DOHH2 (cell line): Measurements from ENCODE around the gene BICC1.

Experiments
- H3F3A ChIP-seq: fragments of 200-600 bp; sonication (generic), shearing (Covaris generic); 2 replicates; pipeline ENCODE4 v1.6.0; 2016; ENCODE audit warnings: antibody characterized with exemption, mild to moderate bottlenecking; ENCODE audit not compliant: control insufficient read depth, insufficient read depth
- H3K27ac ChIP-seq: fragments of 200-600 bp; sonication (generic); 2 replicates; pipeline ENCODE4 v1.5.1; 2014; ENCODE audit warnings: low read depth, mild to moderate bottlenecking, low read length, moderate library complexity
- H3K27me3 ChIP-seq: fragments of 200-600 bp; sonication (generic); 2 replicates; pipeline ENCODE4 v1.6.1; 2014; ENCODE audit warnings: mild to moderate bottlenecking, low read length, mixed read lengths; ENCODE audit not compliant: control insufficient read depth
- H3K36me3 ChIP-seq: fragments of 200-600 bp; sonication (generic); 2 replicates; pipeline ENCODE4 v1.6.1; 2014; ENCODE audit warnings: mild to moderate bottlenecking, low read length, moderate library complexity, mixed read lengths; ENCODE audit not compliant: control insufficient read depth
- H3K4me1 ChIP-seq: fragments of 200-600 bp; sonication (generic); 2 replicates; pipeline ENCODE4 v1.6.1; 2014; ENCODE audit warnings: mild to moderate bottlenecking, low read length, mixed read lengths; ENCODE audit not compliant: control insufficient read depth
- H3K4me2 ChIP-seq: fragments of 200-600 bp; sonication (generic); 2 replicates; pipeline ENCODE4 v1.6.0; 2014; ENCODE audit warnings: mild to moderate bottlenecking, low read length, moderate library complexity
- H3K4me3 ChIP-seq: fragments of 200-600 bp; sonication (generic); 2 replicates; pipeline ENCODE4 v1.5.1; 2014; ENCODE audit warnings: mild to moderate bottlenecking, low read length, mixed read lengths
- H3K79me2 ChIP-seq: fragments of 200-600 bp; sonication (generic); 2 replicates; pipeline ENCODE4 v1.6.1; 2014; ENCODE audit warnings: mild to moderate bottlenecking, low read length, mixed read lengths; ENCODE audit not compliant: control insufficient read depth
- H3K9me2 ChIP-seq: fragments of 200-600 bp; sonication (generic); replicated peaks from 2 replicates; pipeline ENCODE4 v1.6.1; 2014; ENCODE audit warnings: mild to moderate bottlenecking, low read length, mixed read lengths; ENCODE audit not compliant: control insufficient read depth
- H3K9me3 ChIP-seq: fragments of 200-600 bp; sonication (generic); 2 replicates; pipeline ENCODE4 v1.6.1; 2014; ENCODE audit warnings: antibody characterized with exemption, low read length, mixed read lengths; ENCODE audit not compliant: control insufficient read depth, insufficient read depth
- H4K20me1 ChIP-seq: fragments of 200-600 bp; sonication (generic); 2 replicates; pipeline ENCODE4 v1.6.0; 2014; ENCODE audit warnings: low read depth, mild to moderate bottlenecking, antibody characterized with exemption, low read length, moderate library complexity; ENCODE audit not compliant: control insufficient read depth, insufficient read depth
- EZH2phosphoT487 ChIP-seq: fragments of 200-600 bp; sonication (generic); IDR thresholded peaks from 2 replicates; pipeline ENCODE4 v1.6.1; 2017; ENCODE audit warnings: borderline replicate concordance, mild to moderate bottlenecking, antibody characterized with exemption, low read length, moderate library complexity, mixed read lengths
- TF ChIP-seq, protein P1 (sequence below): fragments of 200-600 bp; sonication (generic); IDR thresholded peaks from one replicate; pipeline ENCODE4 v1.5.1; 2014; ENCODE audit warnings: antibody characterized with exemption, mild to moderate bottlenecking, low read depth, low read length; ENCODE audit not compliant: poor library complexity, severe bottlenecking

Gene BICC1

DNA sequence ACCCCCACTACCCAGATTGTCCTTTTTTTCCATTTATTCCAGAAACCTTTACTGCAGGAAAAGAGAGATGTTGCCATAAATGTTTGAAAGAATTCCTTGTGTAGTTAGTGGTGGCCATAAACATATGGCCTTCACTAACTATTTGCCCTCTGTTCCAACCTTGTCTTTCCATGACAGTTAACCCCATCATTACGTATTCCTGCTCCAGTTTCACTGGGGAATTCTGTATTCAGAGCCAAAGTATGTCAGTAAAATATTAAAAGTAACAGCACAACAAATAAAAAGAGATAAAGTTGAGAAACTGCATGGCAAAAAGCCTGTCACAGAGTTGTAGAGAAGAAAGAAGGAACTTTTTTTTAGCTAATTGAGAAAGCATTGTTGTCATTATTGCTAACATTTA, 261.3 kb downstream of the BICC1 start:
- no peak overlapping the region for H3K27ac ChIP-seq
- no peaks in the 10 kb centered on the region for H3K79me2 ChIP-seq
- H3F3A ChIP-seq, result no peaks in the 10 kb centered on the region
- H3K27me3 ChIP-seq, result peaks cover 11% of the 10 kb centered on the region
- H3K36me3 ChIP-seq, result no peaks in the 10 kb centered on the region
- no peaks in the 10 kb centered on the region for H4K20me1 ChIP-seq
- no peak overlapping the region for H3K4me3 ChIP-seq
- H3K9me2 ChIP-seq, result no peaks in the 10 kb centered on the region
- H3K4me2 ChIP-seq, result no peak overlapping the region
- H3K9me3 ChIP-seq, result no peaks in the 10 kb centered on the region
- H3K4me1 ChIP-seq, result no peaks in the 10 kb centered on the region
- TF ChIP-seq, protein P1, sequence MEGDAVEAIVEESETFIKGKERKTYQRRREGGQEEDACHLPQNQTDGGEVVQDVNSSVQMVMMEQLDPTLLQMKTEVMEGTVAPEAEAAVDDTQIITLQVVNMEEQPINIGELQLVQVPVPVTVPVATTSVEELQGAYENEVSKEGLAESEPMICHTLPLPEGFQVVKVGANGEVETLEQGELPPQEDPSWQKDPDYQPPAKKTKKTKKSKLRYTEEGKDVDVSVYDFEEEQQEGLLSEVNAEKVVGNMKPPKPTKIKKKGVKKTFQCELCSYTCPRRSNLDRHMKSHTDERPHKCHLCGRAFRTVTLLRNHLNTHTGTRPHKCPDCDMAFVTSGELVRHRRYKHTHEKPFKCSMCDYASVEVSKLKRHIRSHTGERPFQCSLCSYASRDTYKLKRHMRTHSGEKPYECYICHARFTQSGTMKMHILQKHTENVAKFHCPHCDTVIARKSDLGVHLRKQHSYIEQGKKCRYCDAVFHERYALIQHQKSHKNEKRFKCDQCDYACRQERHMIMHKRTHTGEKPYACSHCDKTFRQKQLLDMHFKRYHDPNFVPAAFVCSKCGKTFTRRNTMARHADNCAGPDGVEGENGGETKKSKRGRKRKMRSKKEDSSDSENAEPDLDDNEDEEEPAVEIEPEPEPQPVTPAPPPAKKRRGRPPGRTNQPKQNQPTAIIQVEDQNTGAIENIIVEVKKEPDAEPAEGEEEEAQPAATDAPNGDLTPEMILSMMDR, result no peak
- no peak for TF ChIP-seq EZH2phosphoT487

GRCh38 chr10:58775960-58776567, 263.4 kb downstream of the BICC1 start:
- Histone ChIP-seq H3K9me3 (no peaks in the 10 kb centered on the region), H3K27ac (no peak overlapping the region), H3K4me2 (no peak overlapping the region), H3K36me3 (no peaks in the 10 kb centered on the region), H3K9me2 (no peaks in the 10 kb centered on the region), H3F3A (no peaks in the 10 kb centered on the region), H3K79me2 (no peaks in the 10 kb centered on the region), H3K4me3 (no peak overlapping the region), H4K20me1 (no peaks in the 10 kb centered on the region), H3K4me1 (no peaks in the 10 kb centered on the region), H3K27me3 (peaks cover 11% of the 10 kb centered on the region)
- TF ChIP-seq EZH2phosphoT487, result no peak
- TF ChIP-seq, protein P1, result no peak

GRCh38 chr10:58776568-58777318, 264.1 kb downstream of the BICC1 start:
- no peaks in the 10 kb centered on the region for H4K20me1 ChIP-seq

More at GRCh38 chr10:58776568-58777318, 264.1 kb downstream of the BICC1 start:
- Histone ChIP-seq H3K4me1 (no peaks in the 10 kb centered on the region), H3K27ac (no peak overlapping the region), H3K4me2 (no peak overlapping the region), H3F3A (no peaks in the 10 kb centered on the region), H3K9me2 (no peaks in the 10 kb centered on the region), H3K9me3 (no peaks in the 10 kb centered on the region), H3K27me3 (peaks cover 11% of the 10 kb centered on the region), H3K4me3 (no peak overlapping the region), H3K36me3 (no peaks in the 10 kb centered on the region), H3K79me2 (no peaks in the 10 kb centered on the region)
- TF ChIP-seq EZH2phosphoT487, result no peak
- TF ChIP-seq, protein P1, result no peak
